Naive thymus-derived CD8-positive, alpha-beta T cell (primary cell): ENCODE results near the gene HDAC4. TPM values are rescaled to one million over a fixed set of nuclear protein-coding genes. Genes with fewer than 3 reads are reported as not detected.

Source experiments
- ATAC-seq, 2 donors: fragments of 150-1000 bp; cut with Tn5 transposase in 1 of 2; sonication (Bioruptor Pico), chemical (Tn5 transposase) in 1 of 2; 1 replicate in 1 of 2; 2 replicates in 1 of 2; pipeline ENCODE4 v1.10.0; 2021; ENCODE audit warnings: mild to moderate bottlenecking in 2 of 2, moderate library complexity in 2 of 2
- POLR2A ChIA-PET: fragments of 350-600 bp; sonication (Branson Sonifier 250); formaldehyde crosslinking; loops from one replicate; lab custom pipeline; 2021; ENCODE audit warnings: antibody characterized with exemption; lab: Charles Lee
- DNase-seq, 10 donors: peaks; one replicate each; pipeline versions ENCODE4 v3.0.0 to v3.0.0-alpha.2; 2020 to 2022
- H3K27ac Mint-ChIP-seq, 10 donors: one replicate each; pipeline ENCODE4 v1.8.0; 2020 to 2022; ENCODE audit warnings: mild to moderate bottlenecking in 10 of 10, mixed read lengths in 10 of 10, moderate library complexity in 4 of 10, inconsistent platforms in 1 of 10
- H3K27me3 Mint-ChIP-seq, 5 donors: one replicate each; pipeline ENCODE4 v1.8.0; 2021 to 2022; ENCODE audit warnings: mixed read lengths in 5 of 5
- H3K36me3 Mint-ChIP-seq, 3 donors: one replicate each; pipeline ENCODE4 v1.8.0; 2020 to 2022; ENCODE audit warnings: mixed read lengths in 3 of 3, mild to moderate bottlenecking in 2 of 3, inconsistent platforms in 1 of 3
- H3K4me1 Mint-ChIP-seq, 4 donors: one replicate each; pipeline ENCODE4 v1.8.0; 2021 to 2022; ENCODE audit warnings: mixed read lengths in 4 of 4
- H3K4me3 Mint-ChIP-seq, 10 donors: one replicate each; pipeline ENCODE4 v1.8.0; 2020 to 2022; ENCODE audit warnings: mild to moderate bottlenecking in 10 of 10, mixed read lengths in 10 of 10, moderate library complexity in 6 of 10, inconsistent platforms in 1 of 10
- H3K9me3 Mint-ChIP-seq, 9 donors: one replicate each; pipeline ENCODE4 v1.8.0; 2020 to 2022; ENCODE audit warnings: mixed read lengths in 9 of 9, mild to moderate bottlenecking in 3 of 9, inconsistent platforms in 1 of 9, moderate library complexity in 1 of 9
- polyA plus RNA-seq, 3 donors: library from polyadenylated mRNA; unstranded; fragments of 300-500 nt; fragmentation: Illumina TruSeq; gene quantifications; one replicate each; pipeline ENCODE4 v1.2.3, GENCODE V29; 2021
- total RNA-seq, 8 experiments: library from RNA in 2 of 8; stranded (reverse) in 2 of 8; gene quantifications; one replicate each; pipeline ENCODE4 v1.2.3 and lab custom pipeline; 2021 to 2026

HDAC4 gene
- total and polyA plus RNA-seq, 5 experiments from 2014 or later = 2.8 to 37.3 (median 10.1) TPM

DNA sequence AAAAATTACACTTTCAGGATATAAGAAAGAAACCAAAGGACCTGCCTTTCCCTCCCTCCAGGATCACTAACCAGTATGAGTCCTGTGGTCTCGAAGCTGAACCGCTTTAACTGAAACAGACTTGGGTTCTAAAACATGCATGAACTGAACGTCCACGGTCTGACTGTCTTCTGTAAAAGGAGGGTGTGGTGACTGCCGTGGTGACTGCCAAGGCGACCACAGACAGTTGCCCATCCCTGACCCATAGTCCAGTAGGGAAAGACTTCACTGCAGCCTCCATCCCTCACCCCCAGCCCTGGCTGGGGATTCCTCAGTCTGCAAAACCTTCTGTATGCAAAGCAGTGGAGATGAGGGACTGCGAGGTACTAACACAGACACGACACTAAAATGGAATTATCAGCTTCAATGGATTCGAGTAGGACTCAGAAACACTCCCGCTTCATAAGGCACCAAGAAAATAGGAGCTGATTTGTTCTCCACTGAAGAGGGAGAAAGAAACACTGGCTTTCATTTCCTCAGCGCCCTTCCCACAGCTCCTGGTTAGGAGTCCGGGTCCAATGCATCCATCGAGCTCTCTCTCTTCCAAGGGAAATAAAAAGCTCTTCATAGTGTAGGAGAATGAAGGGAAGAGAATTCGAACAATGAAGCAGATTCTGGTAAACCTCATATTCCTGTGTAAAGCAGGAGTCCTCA, 197.2 kb downstream of the HDAC4 start:
- Mint-ChIP-seq H3K36me3 (peaks cover 0 to 7% (median 1%) of the 10 kb centered on the region in 3 donors), H3K9me3 (no peaks in the 10 kb centered on the region), H3K27ac (peak overlapping the region in 2 of 10 donors; percentile 57 to 58), H3K4me3 (no peak overlapping the region), H3K4me1 (peaks cover 24 to 56% (median 40%) of the 10 kb centered on the region in 4 donors), H3K27me3 (no peaks in the 10 kb centered on the region)
- ATAC-seq (no peak), DNase-seq (no peak)
- POLR2A ChIA-PET = interaction anchor here (1.7 kb wide), 1 partner anchor 64 kb away, joined by 3 read pairs; no protein-coding TSS in a partner anchor

DNA sequence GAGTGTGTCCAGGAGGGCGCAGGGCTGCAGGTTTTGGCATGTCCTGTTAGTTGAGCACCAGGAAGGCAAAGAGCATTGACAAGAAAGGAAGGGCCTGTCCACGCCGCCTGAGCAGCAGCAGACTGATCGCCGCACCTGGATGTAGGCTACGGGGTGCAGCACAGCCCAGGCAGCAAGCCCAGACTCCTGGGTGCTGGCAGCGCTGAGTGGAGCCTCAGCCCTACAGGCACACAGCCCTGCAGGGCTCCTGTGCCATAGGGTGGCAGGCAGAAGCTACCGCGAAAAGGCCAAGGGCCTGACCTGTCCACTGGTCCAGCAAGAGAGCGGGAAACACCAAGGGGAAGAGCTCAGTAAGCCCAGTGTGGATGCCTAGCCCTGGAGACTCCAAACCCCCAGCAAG, 198.0 kb downstream of the HDAC4 start:
- Mint-ChIP-seq H3K9me3 (no peaks in the 10 kb centered on the region), H3K4me3 (no peak overlapping the region), H3K36me3 (peaks cover 0 to 12% (median 3%) of the 10 kb centered on the region in 3 donors), H3K27ac (peak overlapping the region in 2 of 10 donors; percentile 13 to 88), H3K4me1 (peaks cover 24 to 52% (median 35%) of the 10 kb centered on the region in 4 donors), H3K27me3 (no peaks in the 10 kb centered on the region)
- DNase-seq (no peak), ATAC-seq (no peak)
- POLR2A ChIA-PET = no interaction called here

DNA sequence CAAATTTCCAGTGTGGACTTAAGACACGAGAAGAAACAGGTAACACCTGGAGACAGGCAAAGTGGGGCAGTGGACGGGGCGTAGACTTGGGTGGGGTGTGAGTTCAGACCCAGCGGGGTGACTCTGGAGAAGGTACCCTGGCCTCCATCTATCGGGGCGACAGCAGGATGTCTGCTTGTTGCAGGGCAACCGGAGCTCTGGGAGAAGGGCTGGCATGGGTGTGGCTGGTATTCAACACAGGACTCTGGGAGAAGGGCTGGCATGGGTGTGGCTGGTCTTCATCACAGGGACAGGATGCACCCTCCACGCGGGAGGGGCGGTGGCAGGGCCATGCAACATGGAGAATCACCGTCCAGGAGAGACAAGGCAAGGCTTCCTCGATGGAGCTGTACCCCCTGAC, 198.5 kb downstream of the HDAC4 start:
- H3K36me3 Mint-ChIP-seq = peaks cover 0 to 16% (median 3%) of the 10 kb centered on the region in 3 donors
- no peak for ATAC-seq
- H3K27me3 Mint-ChIP-seq = no peaks in the 10 kb centered on the region
- POLR2A ChIA-PET = no interaction called here
- H3K4me3 Mint-ChIP-seq = no peak overlapping the region
- DNase-seq = no peak
- peak overlapping the region in 4 of 10 donors; percentile 13 to 88 (median 42) for H3K27ac Mint-ChIP-seq
- H3K4me1 Mint-ChIP-seq = peaks cover 24 to 50% (median 38%) of the 10 kb centered on the region in 4 donors
- H3K9me3 Mint-ChIP-seq = no peaks in the 10 kb centered on the region

DNA sequence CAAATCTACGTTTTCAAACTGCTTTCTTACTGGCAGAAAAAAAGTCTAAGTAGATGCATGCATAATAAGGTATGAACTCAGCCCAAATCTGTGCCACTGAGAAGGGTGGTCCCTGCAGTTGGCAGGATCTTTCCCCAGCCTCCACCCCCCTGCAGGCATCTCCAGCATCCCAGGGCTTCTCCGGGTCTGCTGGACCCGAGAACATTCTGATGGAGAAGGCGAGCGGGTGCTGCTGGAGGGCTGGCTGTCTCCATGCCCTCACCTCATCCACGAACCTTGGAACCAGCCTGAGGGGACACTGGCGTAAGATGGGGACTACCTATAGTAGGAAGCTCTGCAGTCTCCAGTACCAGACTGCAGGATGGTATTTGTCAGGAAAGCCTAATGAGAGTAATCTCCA, 198.9 kb downstream of the HDAC4 start:
- H3K4me1 Mint-ChIP-seq = peaks cover 24 to 53% (median 40%) of the 10 kb centered on the region in 4 donors
- peak overlapping the region in 3 of 10 donors; percentile 22 to 88 (median 62) for H3K27ac Mint-ChIP-seq
- DNase-seq = no peak
- peaks cover 0 to 20% (median 5%) of the 10 kb centered on the region in 3 donors for H3K36me3 Mint-ChIP-seq
- no peak for ATAC-seq
- POLR2A ChIA-PET = no interaction called here
- no peaks in the 10 kb centered on the region for H3K27me3 Mint-ChIP-seq
- H3K4me3 Mint-ChIP-seq = no peak overlapping the region
- no peaks in the 10 kb centered on the region for H3K9me3 Mint-ChIP-seq

DNA sequence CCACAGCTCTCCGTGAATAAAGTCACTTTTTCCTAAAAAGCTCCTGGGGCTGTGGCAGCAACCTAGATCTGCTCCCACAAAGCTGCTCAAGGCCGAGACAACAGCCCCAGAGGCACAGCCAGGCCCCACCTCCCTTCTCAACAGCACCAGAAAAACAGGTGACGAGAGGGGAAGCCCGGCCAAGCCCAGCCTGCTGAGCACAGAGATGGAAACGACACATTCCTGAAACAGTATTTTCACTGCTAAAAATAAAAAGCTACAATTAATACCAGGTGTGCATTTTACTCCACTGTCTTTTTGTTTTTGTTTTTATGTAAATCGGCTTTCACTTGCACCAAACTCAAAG, 199.3 kb downstream of the HDAC4 start:
- Mint-ChIP-seq H3K27ac (no peak overlapping the region), H3K4me3 (no peak overlapping the region), H3K36me3 (peaks cover 0 to 23% (median 7%) of the 10 kb centered on the region in 3 donors), H3K27me3 (no peaks in the 10 kb centered on the region), H3K9me3 (no peaks in the 10 kb centered on the region), H3K4me1 (peaks cover 25 to 50% (median 37%) of the 10 kb centered on the region in 4 donors)
- DNase-seq (no peak), ATAC-seq (no peak)
- POLR2A ChIA-PET = interaction anchor here (0.6 kb wide), 1 partner anchor 20 kb away, joined by 3 read pairs; no protein-coding TSS in a partner anchor

DNA sequence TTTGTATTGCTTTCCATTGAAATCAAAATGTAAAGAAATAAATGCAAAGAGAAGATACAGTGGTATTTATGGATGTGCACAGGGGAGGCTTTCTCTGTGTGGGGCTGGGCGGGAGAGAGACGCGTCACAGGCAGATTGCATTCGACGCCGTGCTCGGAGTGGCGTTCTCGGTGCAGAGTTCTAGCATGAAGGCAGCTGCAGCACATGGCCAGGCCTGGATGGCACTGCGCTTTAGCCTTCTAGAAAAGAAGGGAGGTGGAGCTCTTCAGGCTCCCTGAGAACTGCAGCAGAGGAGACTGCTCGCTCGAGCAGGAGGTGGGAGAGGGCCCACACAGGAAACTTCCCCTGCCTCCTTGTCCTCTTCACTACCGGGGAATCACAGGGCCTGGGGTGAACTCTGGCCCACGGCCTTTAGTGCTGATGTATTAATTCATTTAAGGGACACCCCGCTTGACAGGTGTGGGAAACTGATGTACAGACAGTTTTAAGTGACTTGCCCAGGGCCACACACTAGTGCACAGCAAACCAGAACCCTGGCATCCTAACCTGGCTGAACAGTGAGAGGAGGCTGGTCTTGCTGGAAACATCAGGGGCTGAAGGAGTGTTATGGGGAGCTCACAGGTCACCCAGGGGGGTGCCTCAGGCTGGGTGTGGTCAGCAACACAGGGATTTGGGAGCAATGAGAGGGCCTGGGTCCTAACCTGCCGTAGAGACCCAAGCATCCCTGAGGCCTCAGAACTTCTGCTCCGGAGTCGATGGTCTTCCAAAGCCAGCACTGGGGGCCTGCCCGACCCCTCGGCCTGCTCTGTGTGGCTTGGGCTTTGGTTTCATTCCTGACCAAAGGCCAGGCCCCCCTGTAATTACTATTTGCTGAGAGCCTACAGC, 199.9 kb downstream of the HDAC4 start:
- no peak for DNase-seq
- POLR2A ChIA-PET = interaction anchor here (0.6 kb wide), 1 partner anchor 20 kb away, joined by 3 read pairs; no protein-coding TSS in a partner anchor

DNA sequence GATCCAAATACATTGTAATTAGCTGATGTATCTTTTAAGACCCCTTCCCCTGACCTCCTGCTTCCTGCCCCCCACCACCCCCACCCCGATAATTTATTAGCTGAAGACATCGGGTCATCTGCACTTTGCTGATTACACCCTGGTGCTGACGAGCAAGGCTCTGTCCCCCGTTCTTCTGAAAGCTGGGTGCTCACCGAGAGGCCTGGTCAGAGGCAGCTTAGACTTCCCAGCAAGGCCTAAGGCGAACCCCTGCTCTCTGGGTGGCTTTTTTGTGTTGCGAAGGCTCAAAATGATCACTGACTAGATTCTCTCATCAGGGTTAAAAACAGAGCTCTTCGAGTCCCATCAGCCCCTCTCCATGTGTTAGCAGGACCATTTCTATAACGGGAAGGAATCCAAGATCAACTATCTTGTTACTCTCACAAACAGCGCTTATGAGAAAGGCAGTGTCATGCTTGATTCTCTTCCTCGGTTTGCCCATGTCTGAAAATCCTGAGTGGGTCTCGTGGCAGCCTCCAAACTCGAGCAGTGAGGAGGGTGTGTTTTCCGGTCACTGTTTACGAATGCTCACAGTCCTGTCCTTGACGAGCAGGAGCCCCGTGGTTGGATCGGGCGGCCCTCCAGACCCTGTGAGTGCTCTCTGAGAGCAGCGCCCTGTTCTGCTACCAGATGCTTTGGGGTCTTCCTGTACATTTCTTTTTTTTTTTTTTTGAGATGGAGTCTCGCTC, 201.6 kb downstream of the HDAC4 start:
- Mint-ChIP-seq H3K27me3 (no peaks in the 10 kb centered on the region), H3K36me3 (peaks cover 0 to 33% (median 12%) of the 10 kb centered on the region in 3 donors), H3K4me1 (peaks cover 12 to 43% (median 25%) of the 10 kb centered on the region in 4 donors), H3K27ac (peak overlapping the region in 3 of 10 donors; percentile 27 to 77 (median 37)), H3K4me3 (no peak overlapping the region), H3K9me3 (no peaks in the 10 kb centered on the region)
- POLR2A ChIA-PET = no interaction called here
- no peak for ATAC-seq
- DNase-seq = no peak

More for the DNA sequence above, 199.9 kb downstream of the HDAC4 start:
- H3K4me1 Mint-ChIP-seq = peaks cover 23 to 51% (median 36%) of the 10 kb centered on the region in 4 donors
- H3K4me3 Mint-ChIP-seq = no peak overlapping the region
- peaks cover 0 to 28% (median 7%) of the 10 kb centered on the region in 3 donors for H3K36me3 Mint-ChIP-seq
- H3K27ac Mint-ChIP-seq = peak overlapping the region in 6 of 10 donors; percentile 5 to 50 (median 43)
- H3K9me3 Mint-ChIP-seq = no peaks in the 10 kb centered on the region
- no peaks in the 10 kb centered on the region for H3K27me3 Mint-ChIP-seq
- no peak for ATAC-seq

DNA sequence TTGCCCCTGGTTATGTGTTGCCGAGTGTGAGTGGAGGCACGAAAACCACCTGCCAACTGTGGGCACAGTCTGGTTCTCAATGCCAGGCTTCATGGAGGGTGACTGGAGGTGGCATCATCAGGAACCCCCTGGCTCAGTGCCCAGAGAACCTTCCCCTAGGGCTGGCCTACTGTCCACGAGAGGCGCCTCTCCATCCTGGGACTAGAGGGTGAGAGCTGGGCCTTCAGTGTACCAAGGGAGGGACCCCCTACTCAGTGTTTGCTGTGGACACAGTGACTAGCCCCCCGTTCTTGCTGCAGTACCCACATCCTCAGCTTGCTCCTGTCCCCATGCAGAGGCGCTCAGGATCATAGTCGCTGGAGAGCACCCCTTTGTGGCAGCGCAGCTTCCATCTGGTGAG, 202.6 kb downstream of the HDAC4 start:
- Mint-ChIP-seq H3K27ac (peak overlapping the region in 3 of 10 donors; percentile 59 to 81 (median 70)), H3K27me3 (no peaks in the 10 kb centered on the region), H3K36me3 (peaks cover 0 to 33% (median 12%) of the 10 kb centered on the region in 3 donors), H3K9me3 (no peaks in the 10 kb centered on the region), H3K4me3 (no peak overlapping the region), H3K4me1 (peaks cover 7 to 39% (median 23%) of the 10 kb centered on the region in 4 donors)
- ATAC-seq (no peak), DNase-seq (no peak)
- POLR2A ChIA-PET = no interaction called here

DNA sequence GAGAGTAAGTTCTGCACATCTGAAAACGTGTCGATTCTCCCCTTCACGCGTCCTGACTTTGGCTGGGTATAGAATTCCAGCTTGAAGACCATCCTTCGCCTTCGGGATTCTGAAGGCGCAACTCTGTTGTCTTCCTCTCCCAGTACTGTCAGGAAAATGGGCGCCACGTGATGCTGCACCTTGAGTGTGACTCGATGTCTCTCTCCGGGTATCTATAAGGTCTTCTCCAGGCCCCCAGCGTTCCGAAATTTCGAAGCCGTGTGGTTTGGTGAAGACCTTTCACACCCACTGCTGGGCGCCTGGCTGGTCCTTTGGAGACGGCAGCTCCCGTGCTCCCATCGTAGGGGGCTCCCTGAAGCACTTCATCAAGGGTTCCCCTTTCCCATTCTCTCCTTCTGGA, 203.7 kb downstream of the HDAC4 start:
- Mint-ChIP-seq H3K4me3 (no peak overlapping the region), H3K4me1 (peaks cover 1 to 35% (median 18%) of the 10 kb centered on the region in 4 donors), H3K27me3 (no peaks in the 10 kb centered on the region), H3K36me3 (peaks cover 0 to 33% (median 12%) of the 10 kb centered on the region in 3 donors), H3K27ac (peak overlapping the region in 1 of 10 donors; percentile 28), H3K9me3 (no peaks in the 10 kb centered on the region)
- ATAC-seq (no peak), DNase-seq (no peak)
- POLR2A ChIA-PET = no interaction called here

DNA sequence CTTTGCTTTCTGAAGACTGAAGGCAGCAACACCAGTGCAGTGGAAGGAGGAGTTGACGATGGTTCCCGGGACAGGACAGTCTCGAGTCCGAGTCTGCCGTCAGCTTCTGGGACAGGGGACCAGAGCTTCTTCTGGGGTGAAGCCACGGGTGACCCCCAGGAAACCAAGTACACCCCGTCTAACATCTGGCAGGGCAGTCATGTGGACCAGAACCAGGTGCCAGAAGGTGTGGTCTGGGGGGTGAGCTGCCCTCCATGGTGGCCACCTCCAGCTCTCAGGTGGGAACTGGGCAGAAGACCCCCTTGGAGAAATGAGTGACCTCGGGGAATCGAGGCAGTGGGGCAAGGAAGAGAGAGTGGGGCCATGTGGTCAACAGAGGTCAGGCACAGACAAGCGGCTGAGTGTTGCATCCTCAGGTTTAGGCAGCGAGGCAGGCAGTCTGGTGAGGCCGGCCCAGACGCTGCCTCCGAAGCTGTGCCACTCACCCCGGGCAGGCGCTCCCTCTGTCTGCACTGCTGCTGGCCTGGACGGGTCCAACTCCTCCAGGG, 204.3 kb downstream of the HDAC4 start:
- peaks cover 0 to 33% (median 12%) of the 10 kb centered on the region in 3 donors for H3K36me3 Mint-ChIP-seq
- ATAC-seq (no peak), DNase-seq (peak in 1 of 10 donors; percentile 11)
- H3K4me3 Mint-ChIP-seq = no peak overlapping the region
- H3K4me1 Mint-ChIP-seq = peaks cover 0 to 29% (median 13%) of the 10 kb centered on the region in 4 donors
- POLR2A ChIA-PET = no interaction called here
- H3K27ac Mint-ChIP-seq = peak overlapping the region in 4 of 10 donors; percentile 4 to 53 (median 26)
- H3K9me3 Mint-ChIP-seq = no peaks in the 10 kb centered on the region
- no peaks in the 10 kb centered on the region for H3K27me3 Mint-ChIP-seq

DNA sequence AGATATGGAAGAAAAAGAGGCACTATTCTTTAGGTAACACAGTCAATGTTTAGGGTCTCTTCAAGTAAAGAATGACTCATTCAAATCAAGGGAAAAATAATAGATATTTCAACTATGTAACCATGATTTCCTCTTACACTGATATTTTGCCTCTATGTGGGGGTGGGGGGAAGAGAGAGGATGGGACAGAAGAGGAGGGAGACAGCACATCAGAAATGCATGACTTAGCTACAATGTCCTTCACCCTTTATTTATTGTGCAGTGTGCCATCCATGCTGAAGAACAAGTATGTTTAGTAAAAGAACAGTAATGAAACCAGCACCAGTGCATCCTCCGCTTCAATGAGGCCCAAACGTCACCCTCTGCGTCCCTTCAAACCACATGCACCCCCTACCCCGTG, 204.8 kb downstream of the HDAC4 start:
- Mint-ChIP-seq H3K4me3 (no peak overlapping the region), H3K27ac (peak overlapping the region in 5 of 10 donors; percentile 1 to 54 (median 6)), H3K36me3 (peaks cover 0 to 33% (median 12%) of the 10 kb centered on the region in 3 donors), H3K9me3 (no peaks in the 10 kb centered on the region), H3K4me1 (peaks cover 0 to 28% (median 13%) of the 10 kb centered on the region in 4 donors), H3K27me3 (no peaks in the 10 kb centered on the region)
- no peak for ATAC-seq
- POLR2A ChIA-PET = no interaction called here
- DNase-seq = peak in 1 of 10 donors; percentile 5
